ENCODE data around the gene ST6GALNAC4. TPM values are rescaled to one million over a fixed set of nuclear protein-coding genes. Genes with fewer than 3 reads are reported as not detected.

ST6GALNAC4 gene
- total RNA-seq, 1 experiment from 2014 or later = 12.8 TPM

- DNase-seq = peak; percentile 89
- intact Hi-C loops (cut with micrococcal nuclease; ENCODE audit: unreplicated experiment) = loop anchor here (5.0 kb wide), 1 partner anchor 132 kb away; the partner anchor contains the start of gene TOR2A
- Mint-ChIP-seq H3K27me3 (ENCODE audit: unreplicated experiment) (no peaks in the 10 kb centered on the region), H3K4me3 (ENCODE audit: low read depth, unreplicated experiment) (no peak overlapping the region), H3K9me3 (ENCODE audit: low read depth, unreplicated experiment) (no peaks in the 10 kb centered on the region), H3K27ac (ENCODE audit: unreplicated experiment) (no peak overlapping the region), H3K4me1 (ENCODE audit: low read depth, unreplicated experiment) (no peaks in the 10 kb centered on the region), H3K36me3 (ENCODE audit: insufficient read depth, unreplicated experiment) (no peaks in the 10 kb centered on the region)
- CTCF ChIA-PET = interaction anchor here (0.7 to 2.4 kb wide), 10 partner anchors 45 to 922 kb away, joined by 3 to 21 read pairs (median 4); partner anchors contain the start of genes FPGS and TOR2A
- BruUV-seq (replicated peaks) = no TSS peak
- TF ChIP-seq, protein P1, sequence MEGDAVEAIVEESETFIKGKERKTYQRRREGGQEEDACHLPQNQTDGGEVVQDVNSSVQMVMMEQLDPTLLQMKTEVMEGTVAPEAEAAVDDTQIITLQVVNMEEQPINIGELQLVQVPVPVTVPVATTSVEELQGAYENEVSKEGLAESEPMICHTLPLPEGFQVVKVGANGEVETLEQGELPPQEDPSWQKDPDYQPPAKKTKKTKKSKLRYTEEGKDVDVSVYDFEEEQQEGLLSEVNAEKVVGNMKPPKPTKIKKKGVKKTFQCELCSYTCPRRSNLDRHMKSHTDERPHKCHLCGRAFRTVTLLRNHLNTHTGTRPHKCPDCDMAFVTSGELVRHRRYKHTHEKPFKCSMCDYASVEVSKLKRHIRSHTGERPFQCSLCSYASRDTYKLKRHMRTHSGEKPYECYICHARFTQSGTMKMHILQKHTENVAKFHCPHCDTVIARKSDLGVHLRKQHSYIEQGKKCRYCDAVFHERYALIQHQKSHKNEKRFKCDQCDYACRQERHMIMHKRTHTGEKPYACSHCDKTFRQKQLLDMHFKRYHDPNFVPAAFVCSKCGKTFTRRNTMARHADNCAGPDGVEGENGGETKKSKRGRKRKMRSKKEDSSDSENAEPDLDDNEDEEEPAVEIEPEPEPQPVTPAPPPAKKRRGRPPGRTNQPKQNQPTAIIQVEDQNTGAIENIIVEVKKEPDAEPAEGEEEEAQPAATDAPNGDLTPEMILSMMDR (IDR thresholded peaks at IDR 0.05; ENCODE audit: unreplicated experiment) = peak; percentile 74
These were observed 47.3 kb downstream of the ST6GALNAC4 start for GRCh38 chr9:127869310-127870152.

DNA sequence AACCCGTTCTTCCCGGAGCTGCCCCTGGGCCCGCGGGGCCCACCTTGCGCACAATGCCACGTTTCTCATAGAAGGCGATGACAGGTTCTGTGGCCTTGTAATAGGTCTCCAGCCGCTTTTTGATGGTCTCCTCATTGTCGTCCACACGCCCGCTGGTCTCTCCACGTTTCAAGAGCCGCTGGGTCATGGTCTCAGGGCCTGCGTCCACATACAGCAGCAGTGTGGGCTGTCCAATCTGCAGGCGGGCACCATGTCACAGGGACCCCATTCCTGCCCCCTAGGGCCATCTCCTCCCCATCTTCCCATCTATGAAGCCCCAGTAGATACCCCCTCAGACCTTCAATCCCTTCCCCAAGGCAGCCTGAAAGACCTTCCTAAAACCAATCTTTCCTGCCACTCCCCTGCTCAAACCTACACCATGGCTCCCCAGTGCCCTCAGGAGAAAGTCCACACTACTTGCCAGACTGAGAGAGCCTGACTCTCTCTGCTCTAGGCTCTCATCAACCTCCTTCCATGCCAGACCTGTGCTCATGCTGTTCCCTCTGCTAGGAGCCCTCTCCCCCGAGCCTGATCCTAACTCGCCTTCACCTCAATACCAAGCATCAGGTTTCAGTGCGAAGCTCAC, 48.5 kb downstream of the ST6GALNAC4 start:
- TF ChIP-seq, protein P1 (IDR thresholded peaks at IDR 0.05; ENCODE audit: unreplicated experiment) = no peak
- Mint-ChIP-seq H3K27ac (ENCODE audit: unreplicated experiment) (no peak overlapping the region), H3K4me1 (ENCODE audit: low read depth, unreplicated experiment) (no peaks in the 10 kb centered on the region), H3K27me3 (ENCODE audit: unreplicated experiment) (no peaks in the 10 kb centered on the region), H3K9me3 (ENCODE audit: low read depth, unreplicated experiment) (no peaks in the 10 kb centered on the region), H3K36me3 (ENCODE audit: insufficient read depth, unreplicated experiment) (no peaks in the 10 kb centered on the region), H3K4me3 (ENCODE audit: low read depth, unreplicated experiment) (no peak overlapping the region)
- DNase-seq = no peak
- CTCF ChIA-PET = interaction anchor here (2.4 kb wide), 1 partner anchor 133 kb away, joined by 21 read pairs; the partner anchor contains the start of gene TOR2A
- no TSS peak for BruUV-seq (replicated peaks)
- intact Hi-C loops (cut with micrococcal nuclease; ENCODE audit: unreplicated experiment) = no loop called here

GRCh38 chr9:127867356-127868277, 49.2 kb downstream of the ST6GALNAC4 start:
- no TSS peak for BruUV-seq (replicated peaks)
- H3K4me1 Mint-ChIP-seq (ENCODE audit: low read depth, unreplicated experiment) = no peaks in the 10 kb centered on the region
- intact Hi-C loops (cut with micrococcal nuclease; ENCODE audit: unreplicated experiment) = no loop called here
- no peak overlapping the region for H3K4me3 Mint-ChIP-seq (ENCODE audit: low read depth, unreplicated experiment)
- no peak overlapping the region for H3K27ac Mint-ChIP-seq (ENCODE audit: unreplicated experiment)
- no peak for DNase-seq
- TF ChIP-seq, protein P1 (IDR thresholded peaks at IDR 0.05; ENCODE audit: unreplicated experiment) = no peak
- CTCF ChIA-PET = no interaction called here
- H3K27me3 Mint-ChIP-seq (ENCODE audit: unreplicated experiment) = no peaks in the 10 kb centered on the region
- H3K9me3 Mint-ChIP-seq (ENCODE audit: low read depth, unreplicated experiment) = no peaks in the 10 kb centered on the region
- no peaks in the 10 kb centered on the region for H3K36me3 Mint-ChIP-seq (ENCODE audit: insufficient read depth, unreplicated experiment)

DNA sequence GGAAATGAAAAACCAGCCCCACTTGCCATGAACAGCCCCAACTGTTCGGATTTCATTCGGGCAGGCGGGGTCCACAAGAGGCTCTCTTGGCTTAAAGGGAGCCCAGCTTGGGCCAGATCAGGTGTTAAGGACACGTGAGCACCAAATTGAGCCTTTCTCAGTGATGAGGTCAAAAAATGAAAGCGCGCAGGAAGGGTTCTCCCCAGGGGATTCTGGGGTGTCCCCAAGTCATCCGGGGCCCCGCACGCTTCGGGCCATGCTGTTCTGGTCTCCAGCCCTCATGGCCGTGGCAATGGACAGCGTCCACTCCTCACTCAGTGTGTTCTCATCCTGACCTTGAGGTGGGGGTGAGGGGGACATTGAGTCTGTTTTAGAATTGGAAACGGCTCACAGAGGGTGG, 50.3 kb downstream of the ST6GALNAC4 start:
- CTCF ChIA-PET = no interaction called here
- DNase-seq = no peak
- TF ChIP-seq, protein P1 (IDR thresholded peaks at IDR 0.05; ENCODE audit: unreplicated experiment) = no peak
- H3K9me3 Mint-ChIP-seq (ENCODE audit: low read depth, unreplicated experiment) = no peaks in the 10 kb centered on the region
- no peaks in the 10 kb centered on the region for H3K27me3 Mint-ChIP-seq (ENCODE audit: unreplicated experiment)
- no peak overlapping the region for H3K27ac Mint-ChIP-seq (ENCODE audit: unreplicated experiment)
- H3K4me3 Mint-ChIP-seq (ENCODE audit: low read depth, unreplicated experiment) = no peak overlapping the region
- H3K4me1 Mint-ChIP-seq (ENCODE audit: low read depth, unreplicated experiment) = no peaks in the 10 kb centered on the region
- BruUV-seq (replicated peaks) = no TSS peak
- intact Hi-C loops (cut with micrococcal nuclease; ENCODE audit: unreplicated experiment) = no loop called here
- no peaks in the 10 kb centered on the region for H3K36me3 Mint-ChIP-seq (ENCODE audit: insufficient read depth, unreplicated experiment)

Data from Calu3 (cell line).